Measurements from ENCODE around the gene PEX5L.
"Not testable (repeated sequence)": the region's sequence is repeated elsewhere in the genome, so short reads cannot be mapped to it uniquely, and the experiment has no call there.

The PEX5L gene

GRCh38 chr3:179809639-179810038 lies 227.1 kb downstream of the PEX5L start:
- no peak overlapping the region for H3K4me3 ChIP-seq (ENCODE audit: low read depth, low read length)
- DNase-seq (ENCODE audit: low read depth), result no peak

GRCh38 chr3:179807588-179807987 lies 229.1 kb downstream of the PEX5L start:
- no peak for DNase-seq (ENCODE audit: low read depth)
- no peak overlapping the region for H3K4me3 ChIP-seq (ENCODE audit: low read depth, low read length)

GRCh38 chr3:179806177-179806576 lies 230.6 kb downstream of the PEX5L start:
- peak; percentile 73 for DNase-seq (ENCODE audit: low read depth)
- no peak overlapping the region for H3K4me3 ChIP-seq (ENCODE audit: low read depth, low read length)

GRCh38 chr3:179801856-179802255 lies 234.9 kb downstream of the PEX5L start:
- DNase-seq (ENCODE audit: low read depth), result no peak
- no peak overlapping the region for H3K4me3 ChIP-seq (ENCODE audit: low read depth, low read length)

GRCh38 chr3:179801263-179801662 lies 235.5 kb downstream of the PEX5L start:
- no peak overlapping the region for H3K4me3 ChIP-seq (ENCODE audit: low read depth, low read length)
- peak; percentile 98 for DNase-seq (ENCODE audit: low read depth)

GRCh38 chr3:179797192-179797591 lies 239.5 kb downstream of the PEX5L start:
- DNase-seq (ENCODE audit: low read depth), result no peak
- no peak overlapping the region for H3K4me3 ChIP-seq (ENCODE audit: low read depth, low read length)

GRCh38 chr3:179796421-179796820 lies 240.3 kb downstream of the PEX5L start:
- no peak for DNase-seq (ENCODE audit: low read depth)
- H3K4me3 ChIP-seq (ENCODE audit: low read depth, low read length), result no peak overlapping the region

- DNase-seq (ENCODE audit: low read depth), result no peak
- H3K4me3 ChIP-seq (ENCODE audit: low read depth, low read length), result no peak overlapping the region
Measured at GRCh38 chr3:179794355-179794754, 242.4 kb downstream of the PEX5L start.

- no peak overlapping the region for H3K4me3 ChIP-seq (ENCODE audit: low read depth, low read length)
- DNase-seq (ENCODE audit: low read depth), result no peak
Measured at GRCh38 chr3:179791793-179792192, 244.9 kb downstream of the PEX5L start.

- H3K4me3 ChIP-seq (ENCODE audit: low read depth, low read length), result no peak overlapping the region
- no peak for DNase-seq (ENCODE audit: low read depth)
Measured at GRCh38 chr3:179788996-179789395, 247.7 kb downstream of the PEX5L start.

- not testable (repeated sequence) for H3K4me3 ChIP-seq (ENCODE audit: low read depth, low read length); DNase-seq (ENCODE audit: low read depth)
Measured at GRCh38 chr3:179782841-179783240, 253.9 kb downstream of the PEX5L start.

GRCh38 chr3:179775416-179776122 lies 261.2 kb downstream of the PEX5L start:
- H3K4me3 ChIP-seq (ENCODE audit: low read depth, low read length), result no peak overlapping the region
- DNase-seq (ENCODE audit: low read depth), result no peak

- no peak overlapping the region for H3K4me3 ChIP-seq (ENCODE audit: low read depth, low read length)
- DNase-seq (ENCODE audit: low read depth), result no peak
Measured at GRCh38 chr3:179772297-179772696, 264.4 kb downstream of the PEX5L start.

GRCh38 chr3:179771797-179772196 lies 264.9 kb downstream of the PEX5L start:
- H3K4me3 ChIP-seq (ENCODE audit: low read depth, low read length), result no peak overlapping the region
- no peak for DNase-seq (ENCODE audit: low read depth)

GRCh38 chr3:179769411-179770247 lies 267.1 kb downstream of the PEX5L start:
- DNase-seq (ENCODE audit: low read depth), result no peak

GRCh38 chr3:179768080-179768479 lies 268.7 kb downstream of the PEX5L start:
- H3K4me3 ChIP-seq (ENCODE audit: low read depth, low read length), result no peak overlapping the region
- peak; percentile 46 for DNase-seq (ENCODE audit: low read depth)

More at GRCh38 chr3:179769411-179770247, 267.1 kb downstream of the PEX5L start:
- H3K4me3 ChIP-seq (ENCODE audit: low read depth, low read length), result no peak overlapping the region

- no peak for DNase-seq (ENCODE audit: low read depth)
- H3K4me3 ChIP-seq (ENCODE audit: low read depth, low read length), result no peak overlapping the region
Measured at GRCh38 chr3:179766416-179767133, 270.2 kb downstream of the PEX5L start.

- DNase-seq (ENCODE audit: low read depth), result no peak
- H3K4me3 ChIP-seq (ENCODE audit: low read depth, low read length), result no peak overlapping the region
Measured at GRCh38 chr3:179765396-179765795, 271.3 kb downstream of the PEX5L start.

- peak; percentile 46 for DNase-seq (ENCODE audit: low read depth)
- H3K4me3 ChIP-seq (ENCODE audit: low read depth, low read length), result no peak overlapping the region
Measured at GRCh38 chr3:179760944-179761343, 275.8 kb downstream of the PEX5L start.

GRCh38 chr3:179750720-179751328 lies 285.9 kb downstream of the PEX5L start:
- peak; percentile 1 for DNase-seq (ENCODE audit: low read depth)
- no peak overlapping the region for H3K4me3 ChIP-seq (ENCODE audit: low read depth, low read length)

Measured in skeletal muscle cell (primary cell).